Caco-2 (cell line): ENCODE data around the gene FAM227A. TPM values are rescaled to one million over a fixed set of nuclear protein-coding genes. Genes with fewer than 3 reads are reported as not detected.

Experiments used
- BruUV-seq: library from RNA; stranded (reverse); fragments of 400-500 nt; replicated peaks from 2 replicates; lab custom pipeline; 2021; lab: Mats Ljungman, UMichigan
- CTCF ChIA-PET: fragments of 300-600 bp; sonication (Branson Sonifier 250); formaldehyde crosslinking; loops from one replicate; lab custom pipeline; 2022; ENCODE audit warnings: antibody characterized with exemption; lab: Charles Lee
- POLR2A ChIA-PET: fragments of 300-600 bp; sonication (Branson Sonifier 250); formaldehyde crosslinking; loops from one replicate; lab custom pipeline; 2022; ENCODE audit warnings: antibody characterized with exemption; lab: Charles Lee
- DNase-seq, 2 experiments: peaks; one replicate each; pipeline versions ENCODE4 v3.0.0 to v3.0.0-alpha.2; 2020 to 2022
- H3K27me3 ChIP-seq: replicated peaks from 2 replicates; pipeline ENCODE4 v1.6.0; 2011; ENCODE audit warnings: low read length; ENCODE audit not compliant: control insufficient read depth, insufficient read depth
- H3K36me3 ChIP-seq: 2 replicates; pipeline ENCODE4 v1.5.1; 2011; ENCODE audit warnings: low read length; ENCODE audit not compliant: control insufficient read depth, insufficient read depth
- H3K4me1 ChIP-seq: fragments of 250-450 bp; sonication (Bioruptor Pico); 2 replicates; pipeline ENCODE4 v1.5.1; 2020; ENCODE audit warnings: mild to moderate bottlenecking
- H3K4me3 ChIP-seq: 2 replicates; pipeline ENCODE4 v1.5.1; 2011; ENCODE audit warnings: low read depth, mild to moderate bottlenecking, control low read depth, low read length
- H3K9me3 ChIP-seq: fragments of 250-450 bp; sonication (Bioruptor Pico); 2 replicates; pipeline ENCODE4 v1.5.1; 2020; ENCODE audit warnings: mild to moderate bottlenecking, moderate library complexity
- H3K27ac Mint-ChIP-seq: one replicate; pipeline ENCODE4 v1.8.0; 2022; ENCODE audit warnings: mixed read lengths; ENCODE audit not compliant: unreplicated experiment
- H3K27me3 Mint-ChIP-seq: one replicate; pipeline ENCODE4 v1.8.0; 2022; ENCODE audit warnings: mixed read lengths; ENCODE audit not compliant: insufficient read depth, unreplicated experiment
- H3K36me3 Mint-ChIP-seq: one replicate; pipeline ENCODE4 v1.8.0; 2022; ENCODE audit warnings: mild to moderate bottlenecking, mixed read lengths; ENCODE audit not compliant: insufficient read depth, unreplicated experiment
- H3K4me1 Mint-ChIP-seq: one replicate; pipeline ENCODE4 v1.8.0; 2022; ENCODE audit warnings: low read depth, mixed read lengths; ENCODE audit not compliant: unreplicated experiment
- H3K4me3 Mint-ChIP-seq: one replicate; pipeline ENCODE4 v1.8.0; 2022; ENCODE audit warnings: mild to moderate bottlenecking, moderate library complexity, mixed read lengths; ENCODE audit not compliant: unreplicated experiment
- H3K9me3 Mint-ChIP-seq: one replicate; pipeline ENCODE4 v1.8.0; 2022; ENCODE audit warnings: mixed read lengths; ENCODE audit not compliant: unreplicated experiment
- CTCF ChIP-seq, 2 experiments: fragments of 200-600 bp in 1 of 2; IDR thresholded peaks; 1 replicate in 1 of 2; 2 replicates in 1 of 2; pipeline versions ENCODE4 v1.5.1 to v1.8.0; 2011 to 2022; ENCODE audit warnings: antibody characterized with exemption in 1 of 2, control low read depth in 1 of 2, inconsistent platforms in 1 of 2, low read depth in 1 of 2, low read length in 1 of 2, mild to moderate bottlenecking in 1 of 2, moderate library complexity in 1 of 2; ENCODE audit not compliant: insufficient read depth in 1 of 2, severe bottlenecking in 1 of 2, unreplicated experiment in 1 of 2
- intact Hi-C: fragments of 100-400 bp; cut with micrococcal nuclease; formaldehyde crosslinking; loops from one replicate; pipeline ENCODE4 v1.10.0; 2022; ENCODE audit not compliant: unreplicated experiment
- total RNA-seq: library from RNA; stranded (reverse); gene quantifications from 2 replicates; pipeline ENCODE4 v1.2.3, GENCODE V29; 2022

Gene FAM227A
- total RNA-seq, 1 experiment from 2014 or later = 0.73 TPM

- intact Hi-C loops = no loop called here
- CTCF ChIA-PET = interaction anchor here (0.7 kb wide), 1 partner anchor 163 kb away, joined by 3 read pairs; no protein-coding TSS in a partner anchor
- BruUV-seq = no TSS peak
- POLR2A ChIA-PET = interaction anchor here (0.6 kb wide), 1 partner anchor 825 kb away, joined by 4 read pairs; the partner anchor contains the start of gene GCAT
- H3K4me1 Mint-ChIP-seq = peaks cover 20% of the 10 kb centered on the region
- Histone ChIP-seq H3K9me3 (no peaks in the 10 kb centered on the region), H3K4me3 (no peak overlapping the region), H3K36me3 (no peaks in the 10 kb centered on the region), H3K27me3 (no peaks in the 10 kb centered on the region), H3K4me1 (peaks cover 5% of the 10 kb centered on the region; the same call in 1 of the 2 replicates)
- H3K4me3 Mint-ChIP-seq = no peak overlapping the region
- no peaks in the 10 kb centered on the region for H3K27me3 Mint-ChIP-seq
- no peak overlapping the region for H3K27ac Mint-ChIP-seq
- no peaks in the 10 kb centered on the region for H3K36me3 Mint-ChIP-seq
- no peak for DNase-seq
- no peak for TF ChIP-seq CTCF (IDR thresholded peaks at IDR 0.05; ENCODE audit: insufficient read depth in 1 of 2, low read depth in 1 of 2, low read length in 1 of 2, severe bottlenecking in 1 of 2, unreplicated experiment in 1 of 2)
- H3K9me3 Mint-ChIP-seq = no peaks in the 10 kb centered on the region
Observed at GRCh38 chr22:38632528-38632927, 23.7 kb downstream of the FAM227A start.

GRCh38 chr22:38631724-38632123, 24.5 kb downstream of the FAM227A start:
- intact Hi-C loops = no loop called here
- no peak overlapping the region for H3K4me3 ChIP-seq
- DNase-seq = no peak
- H3K27ac Mint-ChIP-seq = no peak overlapping the region
- no TSS peak for BruUV-seq
- peaks cover 20% of the 10 kb centered on the region for H3K4me1 Mint-ChIP-seq
- H3K9me3 Mint-ChIP-seq = no peaks in the 10 kb centered on the region
- ChIA-PET POLR2A (no interaction called here), CTCF (no interaction called here)
- no peaks in the 10 kb centered on the region for H3K9me3 ChIP-seq
- peaks cover 5% of the 10 kb centered on the region; the same call in 1 of the 2 replicates for H3K4me1 ChIP-seq
- no peaks in the 10 kb centered on the region for H3K36me3 Mint-ChIP-seq
- no peaks in the 10 kb centered on the region for H3K36me3 ChIP-seq
- no peaks in the 10 kb centered on the region for H3K27me3 ChIP-seq
- H3K27me3 Mint-ChIP-seq = no peaks in the 10 kb centered on the region
- H3K4me3 Mint-ChIP-seq = no peak overlapping the region
- TF ChIP-seq CTCF (IDR thresholded peaks at IDR 0.05; ENCODE audit: insufficient read depth in 1 of 2, low read depth in 1 of 2, low read length in 1 of 2, severe bottlenecking in 1 of 2, unreplicated experiment in 1 of 2) = no peak

- intact Hi-C loops = no loop called here
- no TSS peak for BruUV-seq
- peaks cover 20% of the 10 kb centered on the region for H3K4me1 Mint-ChIP-seq
- no peak overlapping the region for H3K27ac Mint-ChIP-seq
- no peak overlapping the region for H3K4me3 Mint-ChIP-seq
- H3K27me3 ChIP-seq = no peaks in the 10 kb centered on the region
- CTCF ChIA-PET = no interaction called here
- POLR2A ChIA-PET = no interaction called here
- no peaks in the 10 kb centered on the region for H3K9me3 ChIP-seq
- H3K27me3 Mint-ChIP-seq = no peaks in the 10 kb centered on the region
- no peaks in the 10 kb centered on the region for H3K36me3 ChIP-seq
- no peak overlapping the region for H3K4me3 ChIP-seq
- H3K4me1 ChIP-seq = peaks cover 5% of the 10 kb centered on the region; the same call in 1 of the 2 replicates
- no peak for TF ChIP-seq CTCF (IDR thresholded peaks at IDR 0.05; ENCODE audit: insufficient read depth in 1 of 2, low read depth in 1 of 2, low read length in 1 of 2, severe bottlenecking in 1 of 2, unreplicated experiment in 1 of 2)
- H3K36me3 Mint-ChIP-seq = no peaks in the 10 kb centered on the region
- DNase-seq = no peak
- no peaks in the 10 kb centered on the region for H3K9me3 Mint-ChIP-seq
Observed at GRCh38 chr22:38629108-38629507, 27.1 kb downstream of the FAM227A start.
